IMR-90 (cell line): Measurements from ENCODE around the gene TUBD1.

Source experiments
- CEBPB ChIP-seq: IDR thresholded peaks from 2 replicates; pipeline ENCODE4 v1.6.1; 2012; ENCODE audit warnings: low read depth, low read length, improper control_type of control experiment
- CHD1 ChIP-seq: IDR thresholded peaks from 2 replicates; pipeline ENCODE4 v1.6.1; 2012; ENCODE audit warnings: low read depth, low read length, improper control_type of control experiment
- CTCF ChIP-seq: conservative IDR thresholded peaks from 2 replicates; pipeline ENCODE4 v1.5.1; 2012; ENCODE audit warnings: mild to moderate bottlenecking, low read depth, low read length, improper control_type of control experiment
- MAZ ChIP-seq: IDR thresholded peaks from 2 replicates; pipeline ENCODE4 v1.6.1; 2012; ENCODE audit warnings: low read depth, mild to moderate bottlenecking, low read length, improper control_type of control experiment, moderate library complexity, borderline replicate concordance
- NFE2L2 ChIP-seq: fragments of 150-350 bp; IDR thresholded peaks from 2 replicates; pipeline ENCODE4 v1.6.1; 2016; ENCODE audit warnings: low read depth, mild to moderate bottlenecking, low read length
- POLR2A ChIP-seq: IDR thresholded peaks from 2 replicates; pipeline ENCODE4 v1.6.1; 2012; ENCODE audit warnings: mild to moderate bottlenecking, low read depth, low read length
- RAD21 ChIP-seq: IDR thresholded peaks from 2 replicates; pipeline ENCODE4 v1.6.1; 2012; ENCODE audit warnings: low read length, improper control_type of control experiment
- RCOR1 ChIP-seq: IDR thresholded peaks from 2 replicates; pipeline ENCODE4 v1.6.1; 2012; ENCODE audit warnings: mild to moderate bottlenecking, low read length, improper control_type of control experiment; ENCODE audit not compliant: insufficient replicate concordance
- RFX5 ChIP-seq: IDR thresholded peaks from 2 replicates; pipeline ENCODE4 v1.8.0; 2012; ENCODE audit warnings: low read depth, mild to moderate bottlenecking, low read length, moderate library complexity
- SMC3 ChIP-seq: fragments of 150-350 bp; IDR thresholded peaks from 2 replicates; pipeline ENCODE4 v1.6.1; 2016; ENCODE audit warnings: low read depth, mild to moderate bottlenecking, antibody characterized with exemption, low read length, moderate library complexity

GRCh38 chr17:59901604-59902003 is 8.9 kb upstream of the TUBD1 start:
- TF ChIP-seq RFX5 (no peak), POLR2A (no peak), RCOR1 (no peak), RAD21 (no peak), CTCF (no peak), SMC3 (no peak), CHD1 (no peak), CEBPB (no peak), NFE2L2 (no peak), MAZ (no peak)
